ENCODE measurements around the gene CYB5D1.
A peak's percentile ranks its signal among the peaks of the same experiment; 100 is the strongest.

CYB5D1 gene

GRCh38 chr17:7848131-7848579 lies 9.6 kb upstream of the CYB5D1 start:
- H3K4me3 ChIP-seq (ENCODE audit: low read depth, low read length): no peak overlapping the region
- peaks cover 13% of the 10 kb centered on the region for H3K36me3 ChIP-seq (ENCODE audit: control insufficient read depth, insufficient read depth, low read length)

DNA sequence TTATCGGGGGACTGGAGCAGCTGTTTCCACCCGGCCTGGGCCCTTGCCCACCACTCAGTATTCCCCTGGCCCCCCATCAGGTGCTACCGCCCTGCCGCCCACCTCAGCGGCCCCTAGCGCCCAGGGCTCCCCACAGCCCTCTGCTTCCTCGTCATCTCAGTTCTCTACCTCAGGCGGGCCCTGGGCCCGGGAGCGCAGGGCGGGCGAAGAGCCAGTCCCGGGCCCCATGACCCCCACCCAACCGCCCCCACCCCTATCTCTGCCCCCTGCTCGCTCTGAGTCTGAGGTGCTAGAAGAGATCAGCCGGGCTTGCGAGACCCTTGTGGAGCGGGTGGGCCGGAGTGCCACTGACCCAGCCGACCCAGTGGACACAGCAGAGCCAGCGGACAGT lies 9.1 kb upstream of the CYB5D1 start:
- H3K9me3 ChIP-seq (ENCODE audit: control insufficient read depth, insufficient read depth, low read length): no peaks in the 10 kb centered on the region
- peaks cover 15% of the 10 kb centered on the region; the same call in 1 of the 2 replicates for H3K4me1 ChIP-seq (ENCODE audit: control insufficient read depth, insufficient read depth, low read length)
- H3K27ac ChIP-seq (ENCODE audit: low read depth, low read length): no peak overlapping the region
- peaks cover 13% of the 10 kb centered on the region for H3K36me3 ChIP-seq (ENCODE audit: control insufficient read depth, insufficient read depth, low read length)
- no peak overlapping the region for H3K9ac ChIP-seq (ENCODE audit: low read depth, low read length)
- peaks cover 24% of the 10 kb centered on the region for H3K27me3 ChIP-seq (ENCODE audit: control insufficient read depth, insufficient read depth, low read length)
- no peak overlapping the region for H3K4me3 ChIP-seq (ENCODE audit: low read depth, low read length)

More at GRCh38 chr17:7848131-7848579, 9.6 kb upstream of the CYB5D1 start:
- Histone ChIP-seq H3K4me1 (ENCODE audit: control insufficient read depth, insufficient read depth, low read length) (peaks cover 15% of the 10 kb centered on the region; the same call in 1 of the 2 replicates), H3K27me3 (ENCODE audit: control insufficient read depth, insufficient read depth, low read length) (peaks cover 18% of the 10 kb centered on the region), H3K9me3 (ENCODE audit: control insufficient read depth, insufficient read depth, low read length) (no peaks in the 10 kb centered on the region), H3K9ac (ENCODE audit: low read depth, low read length) (no peak overlapping the region), H3K27ac (ENCODE audit: low read depth, low read length) (no peak overlapping the region)

DNA sequence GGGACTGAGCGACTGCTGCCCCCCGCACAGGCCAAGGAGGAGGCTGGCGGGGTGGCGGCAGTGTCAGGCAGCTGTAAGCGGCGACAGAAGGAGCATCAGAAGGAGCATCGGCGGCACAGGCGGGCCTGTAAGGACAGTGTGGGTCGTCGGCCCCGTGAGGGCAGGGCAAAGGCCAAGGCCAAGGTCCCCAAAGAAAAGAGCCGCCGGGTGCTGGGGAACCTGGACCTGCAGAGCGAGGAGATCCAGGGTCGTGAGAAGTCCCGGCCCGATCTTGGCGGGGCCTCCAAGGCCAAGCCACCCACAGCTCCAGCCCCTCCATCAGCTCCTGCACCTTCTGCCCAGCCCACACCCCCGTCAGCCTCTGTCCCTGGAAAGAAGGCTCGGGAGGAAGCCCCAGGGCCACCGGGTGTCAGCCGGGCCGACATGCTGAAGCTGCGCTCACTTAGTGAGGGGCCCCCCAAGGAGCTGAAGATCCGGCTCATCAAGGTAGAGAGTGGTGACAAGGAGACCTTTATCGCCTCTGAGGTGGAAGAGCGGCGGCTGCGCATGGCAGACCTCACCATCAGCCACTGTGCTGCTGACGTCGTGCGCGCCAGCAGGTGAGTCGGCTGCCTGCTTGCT lies 8.6 kb upstream of the CYB5D1 start:
- Histone ChIP-seq H3K9ac (ENCODE audit: low read depth, low read length) (no peak overlapping the region), H3K36me3 (ENCODE audit: control insufficient read depth, insufficient read depth, low read length) (peaks cover 13% of the 10 kb centered on the region), H3K4me1 (ENCODE audit: control insufficient read depth, insufficient read depth, low read length) (peaks cover 15% of the 10 kb centered on the region; the same call in 1 of the 2 replicates), H3K27ac (ENCODE audit: low read depth, low read length) (no peak overlapping the region), H3K4me3 (ENCODE audit: low read depth, low read length) (no peak overlapping the region), H3K9me3 (ENCODE audit: control insufficient read depth, insufficient read depth, low read length) (no peaks in the 10 kb centered on the region), H3K27me3 (ENCODE audit: control insufficient read depth, insufficient read depth, low read length) (peaks cover 29% of the 10 kb centered on the region)

- Histone ChIP-seq H3K36me3 (ENCODE audit: control insufficient read depth, insufficient read depth, low read length) (peaks cover 13% of the 10 kb centered on the region), H3K9me3 (ENCODE audit: control insufficient read depth, insufficient read depth, low read length) (no peaks in the 10 kb centered on the region), H3K27me3 (ENCODE audit: control insufficient read depth, insufficient read depth, low read length) (peaks cover 36% of the 10 kb centered on the region), H3K4me1 (ENCODE audit: control insufficient read depth, insufficient read depth, low read length) (peaks cover 14% of the 10 kb centered on the region; the same call in 1 of the 2 replicates), H3K27ac (ENCODE audit: low read depth, low read length) (no peak overlapping the region), H3K4me3 (ENCODE audit: low read depth, low read length) (no peak overlapping the region), H3K9ac (ENCODE audit: low read depth, low read length) (no peak overlapping the region)
These were observed 7.9 kb upstream of the CYB5D1 start for GRCh38 chr17:7849751-7850504.

DNA sequence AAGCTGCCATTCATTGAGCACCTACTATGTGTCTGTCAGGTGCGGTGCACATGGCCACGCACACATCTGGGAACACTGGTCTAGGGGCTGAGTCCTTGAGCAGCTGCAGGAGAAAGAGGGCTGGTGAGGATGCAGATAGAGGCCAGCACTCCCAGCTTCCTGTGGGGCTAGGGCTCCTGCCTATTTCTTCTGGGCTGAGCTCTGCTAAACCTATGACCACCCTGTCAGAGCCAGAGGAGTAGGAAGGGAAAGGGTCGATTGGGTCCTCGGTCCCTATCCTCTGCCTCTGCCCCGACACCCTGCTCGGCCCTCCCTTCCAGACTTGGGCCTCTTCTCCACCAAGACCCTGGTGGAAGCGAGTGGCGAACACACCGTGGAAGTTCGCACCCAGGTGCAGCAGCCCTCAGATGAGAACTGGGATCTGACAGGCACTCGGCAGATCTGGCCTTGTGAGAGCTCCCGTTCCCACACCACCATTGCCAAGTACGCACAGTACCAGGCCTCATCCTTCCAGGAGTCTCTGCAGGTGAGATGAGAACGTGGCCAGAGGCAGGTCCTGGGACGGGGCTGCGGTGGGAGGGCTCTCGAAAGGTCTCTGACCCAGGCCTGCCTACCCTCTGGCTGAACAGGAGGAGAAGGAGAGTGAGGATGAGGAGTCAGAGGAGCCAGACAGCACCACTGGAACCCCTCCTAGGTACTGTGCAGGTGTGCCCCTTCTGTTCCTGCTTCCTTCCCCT lies 6.9 kb upstream of the CYB5D1 start:
- H3K27me3 ChIP-seq (ENCODE audit: control insufficient read depth, insufficient read depth, low read length): peaks cover 45% of the 10 kb centered on the region
- no peak overlapping the region for H3K9ac ChIP-seq (ENCODE audit: low read depth, low read length)
- H3K36me3 ChIP-seq (ENCODE audit: control insufficient read depth, insufficient read depth, low read length): peaks cover 13% of the 10 kb centered on the region
- H3K9me3 ChIP-seq (ENCODE audit: control insufficient read depth, insufficient read depth, low read length): no peaks in the 10 kb centered on the region
- no peak overlapping the region for H3K27ac ChIP-seq (ENCODE audit: low read depth, low read length)
- peaks cover 20% of the 10 kb centered on the region; the same call in 1 of the 2 replicates for H3K4me1 ChIP-seq (ENCODE audit: control insufficient read depth, insufficient read depth, low read length)
- peak overlapping the region; percentile 68 for H3K4me3 ChIP-seq (ENCODE audit: low read depth, low read length)

DNA sequence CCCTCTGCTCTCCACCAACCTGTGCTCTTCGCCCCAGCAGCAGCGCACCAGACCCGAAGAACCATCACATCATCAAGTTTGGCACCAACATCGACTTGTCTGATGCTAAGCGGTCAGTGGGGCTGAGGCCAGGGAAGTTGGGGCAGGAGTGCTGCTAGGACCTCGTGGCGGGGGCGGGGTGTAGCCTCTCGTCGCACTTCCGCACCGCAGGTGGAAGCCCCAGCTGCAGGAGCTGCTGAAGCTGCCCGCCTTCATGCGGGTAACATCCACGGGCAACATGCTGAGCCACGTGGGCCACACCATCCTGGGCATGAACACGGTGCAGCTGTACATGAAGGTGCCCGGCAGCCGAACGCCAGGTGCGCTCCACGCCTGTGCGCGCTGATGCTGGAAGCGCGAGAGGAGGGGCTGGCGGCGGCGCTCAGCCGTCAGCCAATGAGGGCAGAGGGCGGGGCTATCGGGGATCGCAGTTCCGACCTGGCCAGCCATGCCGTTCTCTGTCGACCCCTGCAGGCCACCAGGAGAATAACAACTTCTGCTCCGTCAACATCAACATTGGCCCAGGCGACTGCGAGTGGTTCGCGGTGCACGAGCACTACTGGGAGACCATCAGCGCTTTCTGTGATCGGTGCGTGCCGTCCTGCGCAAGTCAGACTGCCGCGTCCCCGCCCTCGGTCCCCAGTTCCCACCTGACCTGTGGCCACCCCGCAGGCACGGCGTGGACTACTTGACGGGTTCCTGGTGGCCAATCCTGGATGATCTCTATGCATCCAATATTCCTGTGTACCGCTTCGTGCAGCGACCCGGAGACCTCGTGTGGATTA lies 6.2 kb upstream of the CYB5D1 start:
- Histone ChIP-seq H3K9me3 (ENCODE audit: control insufficient read depth, insufficient read depth, low read length) (no peaks in the 10 kb centered on the region), H3K4me3 (ENCODE audit: low read depth, low read length) (peak overlapping the region; percentile 68), H3K4me1 (ENCODE audit: control insufficient read depth, insufficient read depth, low read length) (peaks cover 27% of the 10 kb centered on the region; the same call in 1 of the 2 replicates), H3K36me3 (ENCODE audit: control insufficient read depth, insufficient read depth, low read length) (peaks cover 10% of the 10 kb centered on the region), H3K27ac (ENCODE audit: low read depth, low read length) (no peak overlapping the region), H3K27me3 (ENCODE audit: control insufficient read depth, insufficient read depth, low read length) (peaks cover 53% of the 10 kb centered on the region), H3K9ac (ENCODE audit: low read depth, low read length) (no peak overlapping the region)

DNA sequence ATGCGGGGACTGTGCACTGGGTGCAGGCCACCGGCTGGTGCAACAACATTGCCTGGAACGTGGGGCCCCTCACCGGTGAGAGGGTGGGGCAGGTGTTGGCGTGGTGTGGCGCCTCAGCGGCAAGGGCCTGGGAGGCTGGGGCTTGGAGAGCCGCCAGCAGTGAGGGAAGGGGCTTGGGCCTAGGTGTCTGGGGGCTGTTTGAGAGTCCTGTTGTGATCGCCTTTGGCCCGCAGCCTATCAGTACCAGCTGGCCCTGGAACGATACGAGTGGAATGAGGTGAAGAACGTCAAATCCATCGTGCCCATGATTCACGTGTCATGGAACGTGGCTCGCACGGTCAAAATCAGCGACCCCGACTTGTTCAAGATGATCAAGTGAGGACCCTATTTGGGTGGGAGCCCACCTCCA lies 5.5 kb upstream of the CYB5D1 start:
- H3K4me3 ChIP-seq (ENCODE audit: low read depth, low read length): no peak overlapping the region
- H3K9ac ChIP-seq (ENCODE audit: low read depth, low read length): no peak overlapping the region
- H3K27ac ChIP-seq (ENCODE audit: low read depth, low read length): no peak overlapping the region
- H3K9me3 ChIP-seq (ENCODE audit: control insufficient read depth, insufficient read depth, low read length): no peaks in the 10 kb centered on the region
- peaks cover 27% of the 10 kb centered on the region; the same call in 1 of the 2 replicates for H3K4me1 ChIP-seq (ENCODE audit: control insufficient read depth, insufficient read depth, low read length)
- H3K36me3 ChIP-seq (ENCODE audit: control insufficient read depth, insufficient read depth, low read length): peaks cover 10% of the 10 kb centered on the region
- peaks cover 56% of the 10 kb centered on the region for H3K27me3 ChIP-seq (ENCODE audit: control insufficient read depth, insufficient read depth, low read length)

DNA sequence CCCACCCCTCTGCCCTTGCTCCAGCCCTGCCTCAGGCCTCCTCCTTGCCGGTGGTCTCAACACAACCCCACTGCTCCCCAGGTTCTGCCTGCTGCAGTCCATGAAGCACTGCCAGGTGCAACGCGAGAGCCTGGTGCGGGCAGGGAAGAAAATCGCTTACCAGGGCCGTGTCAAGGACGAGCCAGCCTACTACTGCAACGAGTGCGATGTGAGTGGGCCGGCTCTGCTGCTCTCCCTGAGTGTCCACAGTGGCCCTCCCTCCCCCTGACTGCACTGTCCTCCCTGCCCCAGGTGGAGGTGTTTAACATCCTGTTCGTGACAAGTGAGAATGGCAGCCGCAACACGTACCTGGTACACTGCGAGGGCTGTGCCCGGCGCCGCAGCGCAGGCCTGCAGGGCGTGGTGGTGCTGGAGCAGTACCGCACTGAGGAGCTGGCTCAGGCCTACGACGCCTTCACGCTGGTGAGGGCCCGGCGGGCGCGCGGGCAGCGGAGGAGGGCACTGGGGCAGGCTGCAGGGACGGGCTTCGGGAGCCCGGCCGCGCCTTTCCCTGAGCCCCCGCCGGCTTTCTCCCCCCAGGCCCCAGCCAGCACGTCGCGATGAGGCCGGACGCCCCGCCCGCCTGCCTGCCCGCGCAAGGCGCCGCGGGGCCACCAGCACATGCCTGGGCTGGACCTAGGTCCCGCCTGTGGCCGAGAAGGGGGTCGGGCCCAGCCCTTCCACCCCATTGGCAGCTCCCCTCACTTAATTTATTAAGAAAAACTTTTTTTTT lies 4.7 kb upstream of the CYB5D1 start:
- H3K9ac ChIP-seq (ENCODE audit: low read depth, low read length): no peak overlapping the region
- H3K27ac ChIP-seq (ENCODE audit: low read depth, low read length): no peak overlapping the region
- peaks cover 27% of the 10 kb centered on the region; the same call in 1 of the 2 replicates for H3K4me1 ChIP-seq (ENCODE audit: control insufficient read depth, insufficient read depth, low read length)
- H3K27me3 ChIP-seq (ENCODE audit: control insufficient read depth, insufficient read depth, low read length): peaks cover 56% of the 10 kb centered on the region
- H3K4me3 ChIP-seq (ENCODE audit: low read depth, low read length): peak overlapping the region; percentile 19; the same call in 1 of the 2 replicates
- peaks cover 10% of the 10 kb centered on the region for H3K36me3 ChIP-seq (ENCODE audit: control insufficient read depth, insufficient read depth, low read length)
- no peaks in the 10 kb centered on the region for H3K9me3 ChIP-seq (ENCODE audit: control insufficient read depth, insufficient read depth, low read length)

DNA sequence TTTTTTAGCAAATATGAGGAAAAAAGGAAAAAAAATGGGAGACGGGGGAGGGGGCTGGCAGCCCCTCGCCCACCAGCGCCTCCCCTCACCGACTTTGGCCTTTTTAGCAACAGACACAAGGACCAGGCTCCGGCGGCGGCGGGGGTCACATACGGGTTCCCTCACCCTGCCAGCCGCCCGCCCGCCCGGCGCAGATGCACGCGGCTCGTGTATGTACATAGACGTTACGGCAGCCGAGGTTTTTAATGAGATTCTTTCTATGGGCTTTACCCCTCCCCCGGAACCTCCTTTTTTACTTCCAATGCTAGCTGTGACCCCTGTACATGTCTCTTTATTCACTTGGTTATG lies 4.1 kb upstream of the CYB5D1 start:
- H3K4me3 ChIP-seq (ENCODE audit: low read depth, low read length): peak overlapping the region; percentile 48; the same call in 1 of the 2 replicates
- no peaks in the 10 kb centered on the region for H3K9me3 ChIP-seq (ENCODE audit: control insufficient read depth, insufficient read depth, low read length)
- peaks cover 29% of the 10 kb centered on the region; the same call in 1 of the 2 replicates for H3K4me1 ChIP-seq (ENCODE audit: control insufficient read depth, insufficient read depth, low read length)
- H3K27ac ChIP-seq (ENCODE audit: low read depth, low read length): no peak overlapping the region
- H3K9ac ChIP-seq (ENCODE audit: low read depth, low read length): no peak overlapping the region
- peaks cover 56% of the 10 kb centered on the region for H3K27me3 ChIP-seq (ENCODE audit: control insufficient read depth, insufficient read depth, low read length)
- H3K36me3 ChIP-seq (ENCODE audit: control insufficient read depth, insufficient read depth, low read length): peaks cover 10% of the 10 kb centered on the region

Data from HUES48 (cell line).